ENCODE results near the gene MYOM1. TPM values are rescaled to one million over a fixed set of nuclear protein-coding genes. Genes with fewer than 3 reads are reported as not detected.

The MYOM1 gene
- 2.2 TPM for total RNA-seq

DNA sequence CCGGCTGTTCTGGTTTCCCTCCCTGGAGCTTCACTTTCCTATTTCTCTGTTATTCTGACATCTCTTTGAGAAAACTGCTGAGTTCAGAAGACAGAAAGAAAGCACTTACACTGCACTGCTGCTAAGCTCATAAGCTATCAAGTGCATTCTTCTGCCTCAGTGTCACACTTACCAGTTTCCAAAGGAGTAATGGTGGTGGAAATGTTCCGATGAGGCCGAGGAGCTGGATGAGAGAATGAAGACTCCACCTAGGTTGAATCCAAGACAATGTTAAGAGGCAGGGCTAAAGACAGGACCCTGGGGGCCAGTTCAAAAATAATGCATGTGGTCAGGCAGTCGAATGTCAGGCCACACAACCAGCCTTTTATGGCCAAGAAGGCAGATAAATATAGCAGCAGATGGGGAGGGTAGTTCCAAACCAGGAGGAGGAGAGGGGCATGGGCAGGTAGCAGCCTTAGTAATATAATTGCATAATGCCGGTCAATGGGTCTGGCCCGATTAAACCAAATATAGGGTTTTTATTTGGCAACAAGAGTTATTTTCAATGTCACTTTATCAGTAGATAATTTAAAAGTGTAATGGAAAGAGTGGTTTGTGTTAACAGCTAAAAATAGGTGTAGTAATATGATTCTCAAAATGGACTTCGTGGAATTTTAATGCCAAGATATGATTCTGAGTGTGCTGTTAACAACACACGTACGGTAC lies at the start of gene MYOM1:
MYOM1 (minus strand) TSS at position 338 of the 705 bp plus-strand sequence. CDS start 4,745 bp downstream, outside the sequence.

DNA sequence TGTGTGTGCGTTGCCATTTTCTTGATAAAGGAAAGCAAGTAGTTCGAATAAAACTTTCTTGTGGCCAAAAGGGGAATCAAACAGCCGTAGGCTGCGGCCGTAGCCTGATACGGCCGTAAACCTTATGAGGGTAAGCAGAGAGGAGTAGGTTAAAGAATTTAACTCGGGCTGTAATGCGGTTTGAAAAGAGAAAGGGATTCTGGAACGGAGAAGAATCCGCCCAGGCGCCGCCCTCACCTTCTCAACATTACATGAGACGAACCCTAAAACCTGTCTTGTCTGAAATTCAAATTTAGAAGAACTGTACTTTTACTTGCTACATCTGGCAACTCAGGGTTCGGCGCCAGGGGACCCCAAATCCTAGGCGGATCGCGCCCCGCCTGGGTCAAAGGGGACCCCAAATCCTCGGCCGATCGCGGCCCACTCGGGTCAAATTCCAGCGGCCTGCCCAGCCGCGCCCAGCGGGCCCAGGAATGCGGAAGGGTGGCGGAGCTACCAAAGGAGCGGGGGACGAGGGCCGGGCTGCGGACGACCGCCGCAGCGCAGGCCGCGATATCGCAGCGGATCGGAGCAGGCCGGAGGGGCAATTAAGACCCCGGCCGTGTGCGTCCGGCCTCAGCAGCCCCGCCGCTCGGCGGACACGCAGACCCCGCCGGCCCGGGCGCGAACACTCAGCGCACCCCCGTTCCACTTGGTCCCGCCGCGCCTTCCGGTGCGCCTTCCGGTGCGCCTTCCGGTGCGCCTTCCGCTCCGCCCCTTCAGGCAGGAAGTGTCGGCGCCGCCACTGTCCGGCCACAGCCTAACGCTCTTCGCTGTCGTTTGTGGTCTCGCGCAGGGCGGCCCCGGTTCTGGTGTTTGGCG lies 41.8 kb upstream of the MYOM1 start, which contains the start of gene MYL12B:
MYL12B (plus strand) TSS at position 761 of the 861 bp plus-strand sequence. CDS start 10,766 bp downstream, outside the sequence.

DNA sequence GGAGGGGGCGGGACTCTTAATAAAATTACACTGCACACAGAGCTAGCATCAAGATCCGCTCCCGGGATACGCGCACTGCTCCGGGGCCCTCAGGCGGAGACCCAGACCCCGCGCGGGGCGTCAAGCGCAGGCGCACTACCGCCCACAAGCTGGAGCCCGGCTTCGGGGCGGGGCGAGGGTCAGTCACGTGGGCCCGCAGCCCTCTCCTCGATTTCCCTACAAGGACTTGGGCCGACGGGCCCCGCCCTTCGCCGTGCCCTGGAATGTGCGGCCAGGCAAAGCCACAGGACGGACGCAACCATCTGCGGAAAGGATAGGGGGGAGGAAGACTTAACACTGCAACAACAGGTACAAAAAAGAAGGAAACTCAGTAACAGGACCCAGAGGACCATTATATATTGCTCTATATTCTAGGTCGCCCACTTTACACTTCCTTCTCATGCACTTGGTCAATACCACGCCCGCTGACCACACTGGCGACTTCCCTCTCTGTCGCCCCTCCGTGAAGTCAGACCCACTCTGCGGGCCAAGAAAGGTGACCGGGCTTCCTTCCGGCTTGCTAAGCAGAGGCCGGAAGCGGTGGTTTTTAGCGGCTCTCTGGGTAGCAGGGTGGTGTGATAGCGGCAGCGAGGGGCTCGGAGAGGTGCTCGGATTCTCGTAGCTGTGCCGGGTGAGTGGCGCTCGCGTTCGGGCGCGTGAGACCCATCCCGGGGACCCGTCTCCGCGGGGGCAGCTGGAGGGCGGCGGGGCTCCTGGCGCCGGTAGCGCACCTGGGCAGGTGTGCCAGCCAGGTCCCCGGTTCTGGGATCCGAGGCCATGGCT lies 27.7 kb upstream of the MYOM1 start, which contains the start of gene MYL12A:
MYL12A (plus strand) TSS at position 562 of the 822 bp plus-strand sequence. CDS start 5,447 bp downstream, outside the sequence.

Small RNA genes within 50 kb of the gene (small RNA-seq; reads per million reads assigned to genes)
- gene RF00156 (ENCODE audit: low replicate concordance), result not detected
- not detected for gene RNU7-25P (ENCODE audit: low replicate concordance)

Other genes starting within 250 kb of the MYOM1 start
- 51.3 TPM for gene LPIN2, start 206.8 kb downstream of the MYOM1 start, total RNA-seq
- gene MYL12A, start 27.8 kb upstream of the MYOM1 start, total RNA-seq, result 39.1 TPM
- gene MYL12B, start 42.2 kb upstream of the MYOM1 start, total RNA-seq, result 143 TPM
- gene TGIF1, start 230.2 kb upstream of the MYOM1 start, total RNA-seq, result 17.2 TPM